ENCODE results near the gene ARID3B.

ARID3B gene

DNA sequence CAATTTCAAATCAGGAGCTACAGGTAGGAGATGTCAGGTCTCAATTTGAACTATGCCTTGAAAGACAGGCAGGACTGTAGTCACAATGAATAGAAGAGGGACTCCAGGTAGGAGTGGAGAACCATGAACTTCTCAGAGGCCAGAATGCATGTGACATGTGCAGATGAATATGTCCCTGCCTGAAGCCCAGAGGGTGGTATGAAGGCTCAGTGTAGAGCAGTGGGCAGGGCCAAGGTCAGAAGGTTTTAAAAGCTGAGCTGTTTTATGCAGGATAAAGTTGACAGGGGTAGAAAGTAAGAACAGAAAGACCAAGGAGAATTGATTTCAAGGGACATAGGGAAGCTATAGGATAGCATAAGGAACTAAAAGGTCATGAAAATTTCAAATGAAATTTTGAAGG is 105.5 kb downstream of the ARID3B start:
- DNase-seq = no peak

All from T-helper 9 cell (primary cell).